ENCODE data around the gene CPM.

CPM gene

DNA sequence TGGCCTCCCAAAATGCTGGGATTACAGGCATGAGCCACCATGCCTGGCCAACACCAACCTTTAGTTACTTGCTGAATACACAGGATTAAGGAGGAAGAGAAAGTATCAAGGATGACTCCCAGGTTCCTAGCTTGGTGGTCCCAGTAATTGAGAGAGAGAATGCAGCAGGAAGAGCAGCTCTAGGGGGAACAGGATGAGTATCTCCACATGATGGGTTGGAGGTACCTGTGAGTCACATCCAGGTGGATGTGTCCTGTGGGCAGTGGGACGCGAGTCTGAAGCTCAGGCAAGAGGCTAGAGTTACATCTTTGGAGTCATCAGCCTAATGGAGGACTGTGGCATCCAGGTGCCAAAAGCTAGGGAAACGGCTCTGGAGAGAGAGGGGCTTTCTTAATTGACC is 77.9 kb downstream of the CPM start:
- Histone ChIP-seq H3K4me3 (no peak overlapping the region), H3K27ac (no peak overlapping the region)
- DNase-seq (ENCODE audit: low spot score): no peak
- TF ChIP-seq, protein P1, sequence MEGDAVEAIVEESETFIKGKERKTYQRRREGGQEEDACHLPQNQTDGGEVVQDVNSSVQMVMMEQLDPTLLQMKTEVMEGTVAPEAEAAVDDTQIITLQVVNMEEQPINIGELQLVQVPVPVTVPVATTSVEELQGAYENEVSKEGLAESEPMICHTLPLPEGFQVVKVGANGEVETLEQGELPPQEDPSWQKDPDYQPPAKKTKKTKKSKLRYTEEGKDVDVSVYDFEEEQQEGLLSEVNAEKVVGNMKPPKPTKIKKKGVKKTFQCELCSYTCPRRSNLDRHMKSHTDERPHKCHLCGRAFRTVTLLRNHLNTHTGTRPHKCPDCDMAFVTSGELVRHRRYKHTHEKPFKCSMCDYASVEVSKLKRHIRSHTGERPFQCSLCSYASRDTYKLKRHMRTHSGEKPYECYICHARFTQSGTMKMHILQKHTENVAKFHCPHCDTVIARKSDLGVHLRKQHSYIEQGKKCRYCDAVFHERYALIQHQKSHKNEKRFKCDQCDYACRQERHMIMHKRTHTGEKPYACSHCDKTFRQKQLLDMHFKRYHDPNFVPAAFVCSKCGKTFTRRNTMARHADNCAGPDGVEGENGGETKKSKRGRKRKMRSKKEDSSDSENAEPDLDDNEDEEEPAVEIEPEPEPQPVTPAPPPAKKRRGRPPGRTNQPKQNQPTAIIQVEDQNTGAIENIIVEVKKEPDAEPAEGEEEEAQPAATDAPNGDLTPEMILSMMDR (IDR thresholded peaks at IDR 0.05): no peak

- TF ChIP-seq, protein P1 (IDR thresholded peaks at IDR 0.05): no peak
- Histone ChIP-seq H3K4me3 (no peak overlapping the region), H3K27ac (no peak overlapping the region)
- no peak for DNase-seq (ENCODE audit: low spot score)
These were observed 78.4 kb downstream of the CPM start for GRCh38 chr12:68854554-68854953.

GRCh38 chr12:68854078-68854468 is 78.9 kb downstream of the CPM start:
- DNase-seq (ENCODE audit: low spot score): no peak
- Histone ChIP-seq H3K27ac (no peak overlapping the region), H3K4me3 (no peak overlapping the region)
- TF ChIP-seq, protein P1 (IDR thresholded peaks at IDR 0.05): no peak

DNA sequence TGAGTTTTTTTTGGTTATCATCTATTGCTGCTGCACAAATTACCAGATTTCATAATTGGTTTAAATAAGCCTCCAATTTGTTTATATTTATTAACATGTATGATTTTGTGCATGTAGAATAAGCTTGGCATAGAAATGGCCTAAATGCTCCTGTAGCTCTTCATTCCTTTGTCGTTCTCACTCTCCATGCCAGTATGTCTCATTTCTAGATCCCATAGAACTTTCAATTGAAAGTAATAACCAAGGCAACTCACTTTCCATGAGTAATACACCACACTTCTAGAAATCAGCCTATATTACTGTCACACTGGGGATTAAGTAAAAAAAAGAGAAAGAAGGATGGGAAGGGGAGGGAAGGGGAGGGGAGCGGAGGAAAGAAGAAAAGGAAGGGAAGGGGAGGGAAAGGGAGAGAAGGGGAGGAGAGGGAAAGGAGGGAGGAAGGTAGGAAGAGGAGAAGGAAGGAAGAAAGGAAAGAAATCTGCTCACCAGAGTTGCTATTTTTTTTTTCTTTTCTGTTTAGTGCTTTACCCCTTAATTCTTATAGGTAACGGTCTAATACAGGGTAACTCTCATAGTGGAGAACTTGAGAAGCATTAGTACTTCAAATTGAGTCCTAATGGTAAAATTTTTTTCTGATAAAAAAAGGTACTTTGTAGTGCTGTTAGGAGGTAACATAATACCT is 79.4 kb downstream of the CPM start:
- Histone ChIP-seq H3K4me3 (no peak overlapping the region), H3K27ac (no peak overlapping the region)
- DNase-seq (ENCODE audit: low spot score): no peak
- TF ChIP-seq, protein P1 (IDR thresholded peaks at IDR 0.05): no peak

- no peak for DNase-seq (ENCODE audit: low spot score)
- TF ChIP-seq, protein P1 (IDR thresholded peaks at IDR 0.05): no peak
- Histone ChIP-seq H3K27ac (no peak overlapping the region), H3K4me3 (no peak overlapping the region)
These were observed 81.2 kb downstream of the CPM start for GRCh38 chr12:68851592-68852306.

DNA sequence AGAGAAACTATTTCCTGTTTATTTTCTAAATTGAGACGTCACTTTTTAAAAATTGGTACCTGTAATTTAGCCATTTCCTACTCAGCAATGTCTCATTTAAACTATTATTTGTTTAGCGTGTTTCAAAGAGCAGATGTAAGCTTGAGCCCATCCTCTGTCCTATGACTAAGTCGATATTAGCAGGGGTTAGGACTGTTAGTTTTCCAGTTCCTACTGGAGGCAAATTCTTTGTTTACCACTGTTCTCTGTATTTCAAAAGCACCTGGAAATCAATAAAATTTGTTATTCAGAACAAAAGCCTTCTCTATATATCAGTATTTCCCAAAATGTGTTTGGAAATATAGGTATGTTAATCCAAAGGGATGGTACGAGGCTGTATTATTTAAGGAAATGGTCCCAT is 82.6 kb downstream of the CPM start:
- Histone ChIP-seq H3K4me3 (no peak overlapping the region), H3K27ac (no peak overlapping the region)
- DNase-seq (ENCODE audit: low spot score): no peak
- TF ChIP-seq, protein P1 (IDR thresholded peaks at IDR 0.05): no peak

DNA sequence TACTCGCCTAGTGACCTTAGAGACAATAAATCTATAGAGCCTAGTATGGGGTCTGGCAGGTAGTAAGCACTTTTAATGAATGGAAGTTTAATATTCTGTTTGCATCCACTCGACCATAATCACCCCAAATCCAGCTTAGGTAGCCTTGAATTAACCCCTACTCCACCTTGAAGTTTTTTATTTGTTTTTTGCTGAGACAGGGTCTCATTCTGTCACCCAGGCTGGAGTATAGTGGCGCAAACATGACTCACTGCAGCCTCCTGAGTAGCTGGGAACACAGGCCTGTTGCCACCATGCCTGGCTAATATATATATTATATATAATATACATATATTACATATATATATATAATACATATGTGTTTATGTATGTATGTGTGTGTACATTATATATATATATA is 86.2 kb downstream of the CPM start:
- Histone ChIP-seq H3K27ac (no peak overlapping the region), H3K4me3 (no peak overlapping the region)
- TF ChIP-seq, protein P1 (IDR thresholded peaks at IDR 0.05): no peak
- DNase-seq (ENCODE audit: low spot score): no peak
